Measurements from ENCODE around the gene TRPC4.

The TRPC4 gene

DNA sequence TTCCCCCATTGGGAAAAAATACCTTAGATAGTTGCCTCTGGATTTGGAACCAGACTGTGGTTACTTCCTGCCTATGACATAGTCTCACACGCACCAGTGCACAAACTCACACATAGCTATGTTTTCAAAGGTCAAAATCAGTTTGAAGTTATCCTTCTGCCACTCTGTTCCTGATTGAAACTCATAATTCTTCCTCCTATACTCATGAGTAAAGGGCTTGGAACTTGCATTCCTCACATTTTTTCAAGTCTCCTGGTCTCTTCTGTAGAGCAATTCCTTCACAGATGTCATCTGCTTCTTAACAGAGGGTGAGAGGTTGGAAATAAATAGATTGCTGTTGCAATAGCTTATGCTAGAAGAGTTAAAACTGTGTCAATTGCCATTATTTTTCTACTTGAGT, 252.4 kb downstream of the TRPC4 start:
- Mint-ChIP-seq H3K9me3 (peaks cover 3 to 8% of the 10 kb centered on the region in 2 donors), H3K4me3 (no peak overlapping the region), H3K4me1 (ENCODE audit: low read depth in 2 of 2) (no peaks in the 10 kb centered on the region), H3K27me3 (no peaks in the 10 kb centered on the region), H3K27ac (no peak overlapping the region), H3K36me3 (ENCODE audit: insufficient read depth) (no peaks in the 10 kb centered on the region)
- DNase-seq (no peak), ATAC-seq (replicated peaks) (no peak)

DNA sequence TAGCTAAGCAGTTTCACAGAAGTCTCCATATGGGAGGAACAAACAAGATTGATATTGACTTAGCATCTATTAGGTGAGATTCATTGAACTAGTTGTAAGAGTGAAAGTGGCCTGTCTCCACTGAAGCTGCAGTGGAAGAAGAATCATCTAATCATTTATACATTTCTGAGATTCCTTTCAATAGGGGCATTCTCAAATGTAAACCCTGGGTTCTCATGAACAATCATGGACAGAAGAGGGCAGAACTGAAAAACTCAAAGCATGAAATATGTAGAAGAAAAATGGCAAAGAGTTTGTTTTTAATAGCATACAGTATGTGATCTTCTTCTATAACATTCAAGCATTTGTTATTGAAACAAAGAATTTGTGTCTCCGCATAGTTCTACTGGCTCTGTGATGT, 253.4 kb downstream of the TRPC4 start:
- ATAC-seq (replicated peaks) (no peak), DNase-seq (no peak)
- H3K4me3 Mint-ChIP-seq: no peak overlapping the region
- H3K4me1 Mint-ChIP-seq (ENCODE audit: low read depth in 2 of 2): no peaks in the 10 kb centered on the region
- H3K36me3 Mint-ChIP-seq (ENCODE audit: insufficient read depth): no peaks in the 10 kb centered on the region
- H3K27ac Mint-ChIP-seq: no peak overlapping the region
- H3K9me3 Mint-ChIP-seq: peaks cover 2 to 4% of the 10 kb centered on the region in 2 donors
- no peaks in the 10 kb centered on the region for H3K27me3 Mint-ChIP-seq

DNA sequence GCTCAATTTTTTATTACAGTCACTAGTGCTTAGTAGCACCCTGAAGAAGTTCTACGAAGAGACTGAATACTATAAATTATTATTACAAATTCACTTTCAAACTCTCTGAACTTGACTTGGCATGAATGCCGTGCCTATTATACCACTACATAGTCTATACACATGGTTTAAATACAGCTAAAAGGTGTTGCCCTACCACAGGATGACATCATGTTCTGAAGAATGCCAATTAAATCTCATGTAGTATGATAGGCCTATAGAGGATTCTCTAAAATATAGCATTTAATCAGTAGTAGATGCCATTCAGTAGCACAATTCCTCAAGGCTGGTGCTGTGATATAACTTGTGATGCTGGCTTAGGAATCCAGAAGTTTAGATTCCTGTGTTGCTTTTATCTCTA, 254.3 kb downstream of the TRPC4 start:
- Mint-ChIP-seq H3K4me3 (no peak overlapping the region), H3K9me3 (no peaks in the 10 kb centered on the region), H3K4me1 (ENCODE audit: low read depth in 2 of 2) (no peaks in the 10 kb centered on the region), H3K27me3 (no peaks in the 10 kb centered on the region), H3K27ac (no peak overlapping the region), H3K36me3 (ENCODE audit: insufficient read depth) (no peaks in the 10 kb centered on the region)
- ATAC-seq (replicated peaks) (no peak), DNase-seq (no peak)

DNA sequence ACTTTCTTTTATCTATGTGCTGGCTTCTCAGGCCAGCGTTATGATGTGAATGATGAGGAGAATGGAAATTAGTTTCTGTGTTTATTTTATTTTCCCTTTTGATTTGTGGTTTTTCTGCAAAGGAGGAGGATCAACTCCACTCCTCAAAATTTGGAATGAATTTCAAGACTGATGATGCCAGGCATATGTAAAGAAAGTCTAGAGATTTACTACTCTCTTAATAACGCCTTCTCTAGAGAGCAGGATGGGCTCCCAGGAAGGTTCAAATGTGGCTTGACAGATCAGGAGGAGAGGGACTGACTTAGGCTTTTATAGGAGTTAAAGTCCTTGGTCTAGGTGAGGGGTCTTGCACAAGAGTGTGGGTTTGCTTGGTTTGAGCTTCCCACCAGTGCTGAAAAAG, 255.9 kb downstream of the TRPC4 start:
- no peak overlapping the region for H3K4me3 Mint-ChIP-seq
- ATAC-seq (replicated peaks) (no peak), DNase-seq (no peak)
- H3K36me3 Mint-ChIP-seq (ENCODE audit: insufficient read depth): no peaks in the 10 kb centered on the region
- H3K4me1 Mint-ChIP-seq (ENCODE audit: low read depth in 2 of 2): no peaks in the 10 kb centered on the region
- no peak overlapping the region for H3K27ac Mint-ChIP-seq
- H3K27me3 Mint-ChIP-seq: no peaks in the 10 kb centered on the region
- no peaks in the 10 kb centered on the region for H3K9me3 Mint-ChIP-seq

DNA sequence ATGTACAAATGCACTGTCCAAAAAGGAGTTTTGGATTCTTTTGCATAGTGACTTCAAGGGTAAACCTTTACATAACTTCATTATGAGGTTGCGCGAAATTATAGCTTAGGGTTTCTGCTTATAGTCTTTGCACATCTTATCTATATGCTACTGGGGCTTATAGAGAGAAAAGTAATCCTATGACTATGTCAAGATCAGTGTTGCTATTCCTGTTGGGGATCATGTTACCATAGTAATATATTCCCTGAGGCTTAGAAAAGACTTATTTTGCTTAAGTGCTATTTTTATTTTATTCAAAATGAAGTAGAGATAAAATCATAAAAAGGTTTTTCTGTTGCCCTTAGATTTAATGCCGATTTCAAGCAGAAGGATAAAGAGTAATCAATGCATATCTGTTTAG, 256.3 kb downstream of the TRPC4 start:
- H3K4me3 Mint-ChIP-seq: no peak overlapping the region
- no peaks in the 10 kb centered on the region for H3K27me3 Mint-ChIP-seq
- no peaks in the 10 kb centered on the region for H3K9me3 Mint-ChIP-seq
- no peaks in the 10 kb centered on the region for H3K36me3 Mint-ChIP-seq (ENCODE audit: insufficient read depth)
- no peak for ATAC-seq (replicated peaks)
- H3K27ac Mint-ChIP-seq: no peak overlapping the region
- DNase-seq: no peak
- no peaks in the 10 kb centered on the region for H3K4me1 Mint-ChIP-seq (ENCODE audit: low read depth in 2 of 2)

DNA sequence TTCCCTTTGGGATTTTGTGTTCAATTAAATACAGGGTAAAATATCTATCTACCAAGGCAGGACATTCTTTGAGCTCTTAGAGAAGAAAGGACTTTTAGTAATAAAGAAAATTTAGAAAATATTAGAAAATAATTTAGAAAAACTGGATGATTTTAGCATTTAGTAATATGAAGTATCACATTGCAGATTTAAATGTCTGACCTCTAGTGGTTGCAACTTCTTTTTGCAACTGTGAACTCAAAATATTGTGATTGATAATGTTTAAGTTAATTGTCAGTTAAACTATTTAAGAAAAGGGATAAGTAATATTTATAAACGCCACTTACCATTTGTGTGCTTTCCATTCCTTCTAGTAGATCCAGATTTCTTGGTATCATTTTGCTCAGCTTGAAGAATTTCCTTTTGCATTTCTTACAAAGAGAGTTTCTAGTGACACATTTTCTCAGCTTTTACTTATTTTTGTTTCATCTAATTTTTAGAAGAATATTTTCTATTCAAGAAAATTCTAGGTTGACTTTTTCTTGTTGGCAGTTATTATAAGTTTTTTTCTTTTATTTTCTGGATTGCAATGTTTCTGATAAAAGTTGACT, 260.7 kb downstream of the TRPC4 start:
- H3K27me3 Mint-ChIP-seq: no peaks in the 10 kb centered on the region
- H3K4me1 Mint-ChIP-seq (ENCODE audit: low read depth in 2 of 2): no peaks in the 10 kb centered on the region
- ATAC-seq (replicated peaks): no peak

DNA sequence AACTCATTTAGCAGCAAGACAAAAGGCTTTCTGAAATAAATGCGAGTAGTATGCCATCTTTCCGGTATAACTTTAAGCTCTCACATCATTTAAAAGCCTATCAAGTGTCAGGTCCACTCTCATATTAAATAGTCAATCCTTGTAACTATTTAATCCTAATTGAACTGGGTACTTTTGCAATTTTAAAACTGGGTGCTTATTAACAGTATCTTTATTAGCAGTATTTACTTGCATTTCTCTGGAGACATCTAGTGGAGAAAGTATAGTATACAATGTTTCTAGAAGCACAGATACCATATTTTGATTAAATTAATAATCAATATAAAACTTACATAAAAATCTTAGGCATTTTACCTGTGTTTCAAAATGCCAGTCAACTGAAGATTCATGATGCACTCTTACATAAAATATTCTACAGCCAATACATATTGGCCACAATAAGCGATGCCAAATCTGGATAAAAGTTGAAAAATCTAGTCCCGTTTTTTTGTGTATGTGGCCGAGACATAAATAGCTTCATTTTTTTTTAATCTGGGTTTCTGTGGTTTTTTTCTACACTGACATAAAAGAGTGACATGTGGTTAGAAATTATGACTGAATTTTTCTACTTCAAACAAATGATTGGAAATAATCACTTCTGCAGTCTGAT, 266.7 kb downstream of the TRPC4 start:
- DNase-seq (no peak), ATAC-seq (replicated peaks) (no peak)
- Mint-ChIP-seq H3K4me1 (ENCODE audit: low read depth in 2 of 2) (no peaks in the 10 kb centered on the region), H3K27ac (no peak overlapping the region), H3K4me3 (no peak overlapping the region), H3K9me3 (peaks cover 0 to 11% of the 10 kb centered on the region in 2 donors), H3K36me3 (ENCODE audit: insufficient read depth) (no peaks in the 10 kb centered on the region), H3K27me3 (no peaks in the 10 kb centered on the region)

More for the DNA sequence above, 260.7 kb downstream of the TRPC4 start:
- no peak for DNase-seq
- Mint-ChIP-seq H3K36me3 (ENCODE audit: insufficient read depth) (no peaks in the 10 kb centered on the region), H3K9me3 (peaks cover 0 to 5% of the 10 kb centered on the region in 2 donors), H3K4me3 (no peak overlapping the region), H3K27ac (no peak overlapping the region)

DNA sequence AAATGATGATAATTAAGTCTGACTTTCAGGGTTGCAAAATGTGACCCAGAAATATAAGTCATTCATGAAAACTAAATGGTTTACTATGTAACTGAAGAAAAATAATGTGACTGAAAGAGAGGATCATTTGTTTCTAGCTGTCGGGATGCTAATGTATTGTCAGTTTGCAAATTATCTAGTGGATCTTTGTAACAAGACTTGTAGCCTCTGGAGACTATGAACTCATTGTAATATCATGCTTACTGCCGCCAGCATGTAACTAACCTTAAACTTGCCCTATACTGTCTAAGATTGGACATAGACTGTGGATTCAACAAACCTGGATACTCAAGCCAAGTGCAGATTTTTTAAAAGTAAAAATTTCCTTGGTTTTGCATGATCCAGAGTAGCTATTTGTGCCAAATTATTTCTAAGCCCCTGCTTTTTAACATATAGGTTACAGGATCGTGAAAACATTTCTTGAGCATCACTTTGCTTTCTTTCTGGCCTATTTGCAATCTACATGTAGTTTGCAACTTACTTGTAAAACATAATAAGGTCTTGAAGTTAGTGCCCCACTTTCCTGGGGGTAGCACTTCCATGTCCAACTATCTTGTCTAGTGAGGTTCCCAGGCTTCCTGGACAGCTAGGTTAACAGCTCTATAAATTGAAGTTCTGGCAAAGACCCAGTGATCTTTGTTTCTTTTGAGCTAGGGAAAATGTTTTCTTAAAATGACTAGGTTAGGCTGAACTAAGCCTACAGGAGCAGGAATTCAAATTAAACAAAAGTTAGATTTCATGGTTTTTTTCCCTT, 267.7 kb downstream of the TRPC4 start:
- DNase-seq: no peak
- H3K27ac Mint-ChIP-seq: no peak overlapping the region
- H3K4me3 Mint-ChIP-seq: no peak overlapping the region
- H3K9me3 Mint-ChIP-seq: peaks cover 0 to 11% of the 10 kb centered on the region in 2 donors
- H3K4me1 Mint-ChIP-seq (ENCODE audit: low read depth in 2 of 2): no peaks in the 10 kb centered on the region
- H3K27me3 Mint-ChIP-seq: no peaks in the 10 kb centered on the region
- no peaks in the 10 kb centered on the region for H3K36me3 Mint-ChIP-seq (ENCODE audit: insufficient read depth)
- no peak for ATAC-seq (replicated peaks)

DNA sequence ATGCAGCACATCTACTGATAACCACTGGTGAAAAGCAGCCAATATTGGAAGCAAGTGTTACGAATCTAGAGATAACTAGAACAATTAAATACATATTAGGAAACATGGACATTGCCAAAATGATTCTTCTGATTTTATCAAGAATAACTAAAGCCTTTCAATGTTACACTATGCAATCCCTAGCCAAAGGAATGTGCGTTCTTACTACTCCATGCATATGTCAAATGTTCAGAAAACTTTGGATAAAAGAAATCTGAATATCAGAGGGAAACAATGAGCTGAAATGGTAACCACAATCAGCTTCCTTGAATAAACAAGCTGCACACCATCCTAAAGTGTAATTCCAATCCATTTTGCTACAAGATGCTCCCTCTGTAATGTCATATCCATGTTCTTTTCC, 270.1 kb downstream of the TRPC4 start:
- no peaks in the 10 kb centered on the region for H3K27me3 Mint-ChIP-seq

DNA sequence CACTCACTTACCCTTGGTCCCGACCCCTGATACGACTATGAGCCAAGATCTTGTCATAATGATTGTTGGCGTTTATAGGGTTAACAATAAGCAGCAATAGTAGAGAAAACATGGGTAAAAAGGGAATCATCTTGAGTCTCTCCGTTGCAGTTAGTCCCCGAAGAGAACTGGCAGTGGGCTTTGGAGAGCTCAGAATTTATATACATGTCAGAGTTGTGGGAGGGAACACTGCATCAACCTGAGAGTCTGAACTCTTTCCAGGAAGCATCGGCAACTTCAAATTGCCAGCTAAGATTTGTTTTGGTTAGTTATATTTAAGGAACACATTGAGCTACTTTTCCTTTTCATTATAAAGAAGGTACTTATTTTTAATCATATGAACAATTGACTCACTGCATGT, 271.0 kb downstream of the TRPC4 start, which contains the start of gene POSTN:
Gene POSTN, minus strand, starts transcription at position 172 of the 400 bp plus-strand sequence. Its CDS starts 42 bp downstream, at position 130.
- H3K9me3 Mint-ChIP-seq: peaks cover 0 to 4% of the 10 kb centered on the region in 2 donors
- no peaks in the 10 kb centered on the region for H3K4me1 Mint-ChIP-seq (ENCODE audit: low read depth in 2 of 2)
- H3K4me3 Mint-ChIP-seq: no peak within 1 kb of the TSS
- H3K27ac Mint-ChIP-seq: no peak within 1 kb of the TSS
- ATAC-seq (replicated peaks): no peak
- no peaks in the 10 kb centered on the region for H3K36me3 Mint-ChIP-seq (ENCODE audit: insufficient read depth)
- no peaks in the 10 kb centered on the region for H3K27me3 Mint-ChIP-seq
- no peak for DNase-seq

More for the DNA sequence above, 270.1 kb downstream of the TRPC4 start:
- ATAC-seq (replicated peaks) (no peak), DNase-seq (no peak)
- Mint-ChIP-seq H3K27ac (no peak overlapping the region), H3K4me1 (ENCODE audit: low read depth in 2 of 2) (no peaks in the 10 kb centered on the region), H3K36me3 (ENCODE audit: insufficient read depth) (no peaks in the 10 kb centered on the region), H3K9me3 (peaks cover 0 to 11% of the 10 kb centered on the region in 2 donors), H3K4me3 (no peak overlapping the region)

DNA sequence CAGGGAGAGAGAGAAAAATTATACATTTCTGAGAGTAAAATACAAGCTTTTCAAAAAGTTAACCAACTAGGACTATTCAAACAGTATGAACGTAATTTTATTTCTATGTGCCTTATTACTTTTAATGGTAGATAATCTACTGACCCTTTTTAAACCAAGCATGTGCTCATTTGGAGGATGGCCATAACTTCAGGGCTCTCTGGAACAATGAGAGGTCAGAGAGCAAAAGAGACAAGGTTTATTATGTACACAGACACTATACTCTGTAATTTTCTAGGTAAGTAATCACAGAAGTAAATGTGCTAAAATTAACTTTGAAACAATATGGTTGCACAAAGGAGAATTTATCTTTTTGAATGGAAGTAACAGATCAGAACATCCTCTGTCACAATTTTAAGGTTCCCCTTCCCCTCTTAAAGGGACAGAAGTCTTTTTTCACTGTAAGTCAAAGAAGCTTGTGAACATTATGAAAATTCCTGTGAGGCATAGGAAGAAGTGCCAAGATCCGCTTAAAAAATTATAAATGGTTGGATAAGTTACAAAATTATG, 272.0 kb downstream of the TRPC4 start:
- Mint-ChIP-seq H3K36me3 (ENCODE audit: insufficient read depth) (no peaks in the 10 kb centered on the region), H3K9me3 (no peaks in the 10 kb centered on the region)
- DNase-seq: no peak

DNA sequence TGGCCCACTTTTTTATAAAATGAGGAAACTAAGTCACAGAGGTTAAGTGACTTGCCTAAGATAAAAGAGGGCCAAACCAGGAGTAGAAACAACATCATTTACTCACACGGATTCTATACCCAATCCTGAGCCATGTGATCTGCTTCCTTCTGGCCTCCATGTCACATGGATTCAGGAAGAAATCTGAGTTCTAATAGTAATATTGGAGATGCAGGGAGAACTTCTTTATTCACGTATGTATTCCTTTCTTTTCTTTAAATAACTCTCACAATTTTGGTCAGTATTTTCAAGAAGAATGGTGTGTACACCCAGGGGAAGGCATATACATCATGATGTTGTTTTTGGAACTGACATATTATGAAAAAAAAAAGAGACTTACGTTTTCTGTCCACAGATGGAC, 272.8 kb downstream of the TRPC4 start:
- no peak for ATAC-seq (replicated peaks)
- no peaks in the 10 kb centered on the region for H3K36me3 Mint-ChIP-seq (ENCODE audit: insufficient read depth)
- H3K27ac Mint-ChIP-seq: no peak overlapping the region
- no peak overlapping the region for H3K4me3 Mint-ChIP-seq
- no peaks in the 10 kb centered on the region for H3K9me3 Mint-ChIP-seq
- H3K27me3 Mint-ChIP-seq: no peaks in the 10 kb centered on the region
- H3K4me1 Mint-ChIP-seq (ENCODE audit: low read depth in 2 of 2): no peaks in the 10 kb centered on the region
- no peak for DNase-seq

More for the DNA sequence above, 272.0 kb downstream of the TRPC4 start:
- Mint-ChIP-seq H3K4me1 (ENCODE audit: low read depth in 2 of 2) (no peaks in the 10 kb centered on the region), H3K27ac (no peak overlapping the region), H3K27me3 (no peaks in the 10 kb centered on the region), H3K4me3 (no peak overlapping the region)
- no peak for ATAC-seq (replicated peaks)

DNA sequence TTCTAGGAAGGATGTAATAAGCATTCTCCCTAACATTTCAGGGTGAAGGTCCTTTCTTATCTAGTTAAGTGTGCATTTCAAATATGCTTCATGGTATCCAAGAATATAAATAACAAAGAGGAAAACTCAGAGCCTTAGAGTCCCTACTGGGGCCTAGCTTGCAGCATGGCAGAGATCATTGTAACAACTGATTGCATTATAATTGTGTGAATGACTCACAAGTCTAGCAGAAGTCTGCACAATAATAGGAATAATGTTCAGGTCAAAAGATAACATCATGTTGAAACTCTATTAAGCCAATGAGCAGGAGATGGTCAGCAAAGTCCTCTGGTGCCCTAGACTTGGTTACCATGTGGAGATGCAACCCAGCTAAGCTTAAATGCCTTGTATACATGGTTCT, 274.4 kb downstream of the TRPC4 start:
- Mint-ChIP-seq H3K4me1 (ENCODE audit: low read depth in 2 of 2) (no peaks in the 10 kb centered on the region), H3K27ac (no peak overlapping the region), H3K36me3 (ENCODE audit: insufficient read depth) (no peaks in the 10 kb centered on the region), H3K4me3 (no peak overlapping the region), H3K27me3 (no peaks in the 10 kb centered on the region), H3K9me3 (no peaks in the 10 kb centered on the region)
- ATAC-seq (replicated peaks): no peak
- no peak for DNase-seq

Measured in effector memory CD8-positive, alpha-beta T cell (primary cell).